Panc1 (cell line): Measurements from ENCODE around the gene KCNAB2.

Experiments
- POLR2AphosphoS5 ChIP-seq: IDR thresholded peaks from 2 replicates; pipeline ENCODE4 v1.6.1; 2012; ENCODE audit warnings: mild to moderate bottlenecking, low read depth, low read length, moderate library complexity
- REST ChIP-seq, 2 experiments: IDR thresholded peaks; 2 replicates each; pipeline ENCODE4 v1.6.1; 2011 to 2012; ENCODE audit warnings: low read depth in 2 of 2, control low read depth in 1 of 2, low read length in 1 of 2, mild to moderate bottlenecking in 1 of 2, moderate library complexity in 1 of 2; ENCODE audit not compliant: insufficient read depth in 1 of 2
- SIN3A ChIP-seq: IDR thresholded peaks from 2 replicates; pipeline ENCODE4 v1.6.1; 2012; ENCODE audit warnings: low read depth, mild to moderate bottlenecking, low read length, moderate library complexity, borderline replicate concordance; ENCODE audit not compliant: insufficient read depth
- TCF7L2 ChIP-seq: IDR thresholded peaks from 2 replicates; pipeline ENCODE4 v1.6.1; 2011; ENCODE audit warnings: mild to moderate bottlenecking, low read depth, low read length, inconsistent platforms
- TF ChIP-seq, protein P1 (sequence below): fragments of 450-650 bp; IDR thresholded peaks from 2 replicates; pipeline ENCODE4 v1.5.1; 2017; ENCODE audit warnings: mild to moderate bottlenecking

DNA sequence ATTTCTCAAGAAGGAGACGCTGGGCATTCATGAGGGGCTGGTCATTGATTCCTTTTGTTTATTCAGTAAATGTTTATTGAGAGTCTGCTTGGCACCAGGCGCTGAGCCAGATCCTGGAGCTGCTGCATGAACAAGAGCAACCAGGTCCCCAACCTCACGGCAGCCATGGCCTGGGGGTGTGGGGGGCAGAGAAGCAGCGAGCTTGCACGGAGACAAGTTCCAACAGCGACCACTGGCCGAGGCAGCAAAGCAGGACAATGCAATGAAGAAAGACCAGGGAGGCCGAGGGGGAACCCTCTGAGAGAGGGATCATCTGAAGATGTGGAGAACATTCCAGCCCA is 7.5 kb downstream of the KCNAB2 start:
- TF ChIP-seq, protein P1, sequence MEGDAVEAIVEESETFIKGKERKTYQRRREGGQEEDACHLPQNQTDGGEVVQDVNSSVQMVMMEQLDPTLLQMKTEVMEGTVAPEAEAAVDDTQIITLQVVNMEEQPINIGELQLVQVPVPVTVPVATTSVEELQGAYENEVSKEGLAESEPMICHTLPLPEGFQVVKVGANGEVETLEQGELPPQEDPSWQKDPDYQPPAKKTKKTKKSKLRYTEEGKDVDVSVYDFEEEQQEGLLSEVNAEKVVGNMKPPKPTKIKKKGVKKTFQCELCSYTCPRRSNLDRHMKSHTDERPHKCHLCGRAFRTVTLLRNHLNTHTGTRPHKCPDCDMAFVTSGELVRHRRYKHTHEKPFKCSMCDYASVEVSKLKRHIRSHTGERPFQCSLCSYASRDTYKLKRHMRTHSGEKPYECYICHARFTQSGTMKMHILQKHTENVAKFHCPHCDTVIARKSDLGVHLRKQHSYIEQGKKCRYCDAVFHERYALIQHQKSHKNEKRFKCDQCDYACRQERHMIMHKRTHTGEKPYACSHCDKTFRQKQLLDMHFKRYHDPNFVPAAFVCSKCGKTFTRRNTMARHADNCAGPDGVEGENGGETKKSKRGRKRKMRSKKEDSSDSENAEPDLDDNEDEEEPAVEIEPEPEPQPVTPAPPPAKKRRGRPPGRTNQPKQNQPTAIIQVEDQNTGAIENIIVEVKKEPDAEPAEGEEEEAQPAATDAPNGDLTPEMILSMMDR: no peak
- no peak for TF ChIP-seq POLR2AphosphoS5
- no peak for TF ChIP-seq REST (IDR thresholded peaks at IDR 0.05; ENCODE audit: insufficient read depth in 1 of 2, low read depth in 2 of 2, low read length in 1 of 2)
- TF ChIP-seq SIN3A: no peak
- TF ChIP-seq TCF7L2: no peak
